ENCODE data around the gene RTRAF.

The RTRAF gene

GRCh38 chr14:52051871-52052270 is 62.5 kb downstream of the RTRAF start:
- DNase-seq = no peak

- no peak for DNase-seq
These were observed 63.1 kb downstream of the RTRAF start for GRCh38 chr14:52052288-52052943.

- no peak for DNase-seq
These were observed 63.7 kb downstream of the RTRAF start for GRCh38 chr14:52053044-52053443.

GRCh38 chr14:52054678-52055077 is 65.3 kb downstream of the RTRAF start:
- DNase-seq = no peak

- DNase-seq = no peak
These were observed 65.8 kb downstream of the RTRAF start for GRCh38 chr14:52055167-52055566.

- no peak for DNase-seq
These were observed 69.0 kb downstream of the RTRAF start for GRCh38 chr14:52058341-52058740.

- no peak for DNase-seq
These were observed 70.3 kb downstream of the RTRAF start for GRCh38 chr14:52059649-52060048.

GRCh38 chr14:52060080-52060479 is 70.7 kb downstream of the RTRAF start:
- DNase-seq = no peak

All from NCI-H526 (cell line).